Measurements from ENCODE around the gene SLC16A5.
A peak's percentile ranks its signal among the peaks of the same experiment; 100 is the strongest.
"Not testable (repeated sequence)": the region's sequence is repeated elsewhere in the genome, so short reads cannot be mapped to it uniquely, and the experiment has no call there.

Gene SLC16A5

GRCh38 chr17:75113798-75114551 lies 26.2 kb downstream of the SLC16A5 start:
- peak; percentile 78 for DNase-seq

GRCh38 chr17:75114552-75115314 lies 27.0 kb downstream of the SLC16A5 start:
- no peak for DNase-seq

GRCh38 chr17:75115555-75115954 lies 27.8 kb downstream of the SLC16A5 start:
- no peak for DNase-seq

- no peak for DNase-seq
These were observed 29.0 kb downstream of the SLC16A5 start for GRCh38 chr17:75116737-75117136.

- DNase-seq, result no peak
These were observed 30.6 kb downstream of the SLC16A5 start for GRCh38 chr17:75118307-75118706.

GRCh38 chr17:75124041-75124818 lies 36.5 kb downstream of the SLC16A5 start:
- no peak for DNase-seq

GRCh38 chr17:75124819-75125162 lies 37.0 kb downstream of the SLC16A5 start:
- DNase-seq, result no peak

- no peak for DNase-seq
These were observed 38.2 kb downstream of the SLC16A5 start for GRCh38 chr17:75125984-75126383.

GRCh38 chr17:75126954-75127353 lies 39.2 kb downstream of the SLC16A5 start:
- DNase-seq, result no peak

GRCh38 chr17:75127936-75128335 lies 40.2 kb downstream of the SLC16A5 start:
- not testable (repeated sequence) for DNase-seq

GRCh38 chr17:75128694-75129505 lies 41.1 kb downstream of the SLC16A5 start:
- DNase-seq, result no peak

GRCh38 chr17:75129576-75129975 lies 41.8 kb downstream of the SLC16A5 start:
- no peak for DNase-seq

- no peak for DNase-seq
These were observed 42.4 kb downstream of the SLC16A5 start for GRCh38 chr17:75130059-75130631.

GRCh38 chr17:75130632-75131277 lies 43.0 kb downstream of the SLC16A5 start:
- peak; percentile 16 for DNase-seq

GRCh38 chr17:75131278-75132017 lies 43.7 kb downstream of the SLC16A5 start, which contains the start of gene NT5C:
NT5C (minus strand) TSS chr17:75131742; CDS start chr17:75131707, 35 bp downstream.
- DNase-seq, result peak; percentile 51

- DNase-seq, result peak; percentile 7
These were observed 44.6 kb downstream of the SLC16A5 start for GRCh38 chr17:75132018-75133000.

- no peak for DNase-seq
These were observed 45.2 kb downstream of the SLC16A5 start for GRCh38 chr17:75133001-75133400.

- DNase-seq, result not testable (repeated sequence)
These were observed 46.0 kb downstream of the SLC16A5 start for GRCh38 chr17:75133607-75134347.

GRCh38 chr17:75135452-75135851 lies 47.7 kb downstream of the SLC16A5 start:
- no peak for DNase-seq
